ENCODE measurements around the gene PDS5A. TPM values are rescaled to one million over a fixed set of nuclear protein-coding genes. Genes with fewer than 3 reads are reported as not detected.

Gene PDS5A
- total and polyA plus RNA-seq, 2 donors (not counting 3 experiments of a cell fraction or from before 2014, with no cell fraction given) = 17.5 to 80.8 TPM

GRCh38 chr4:39900966-39901365, 76.7 kb downstream of the PDS5A start:
- dilution Hi-C loops (cut with MboI; ENCODE audit: extremely low pct_ligation_motif_present, low sequenced_read_pairs) (no loop called here), intact Hi-C loops (cut with micrococcal nuclease) (no loop called here)
- no TSS peak for BruUV-seq (replicated peaks)
- H3K9me1 ChIP-seq (replicated peaks; ENCODE audit: control insufficient read depth, extremely low read depth, insufficient read depth, low read length) = no peaks in the 10 kb centered on the region
- no peak overlapping the region for H2AFZ ChIP-seq (ENCODE audit: low read depth, low read length)
- H3K4me2 ChIP-seq (ENCODE audit: insufficient read depth, low read length) = no peak overlapping the region
- no peak overlapping the region for H3K9ac ChIP-seq (replicated peaks; ENCODE audit: extremely low read depth, insufficient read depth, low read length)
- no peak overlapping the region for H3K27ac ChIP-seq (ENCODE audit: insufficient read depth, low read depth, low read length)
- H3K4me3 ChIP-seq (replicated peaks in 1 of 3; ENCODE audit: insufficient read depth in 1 of 3, low read depth in 1 of 3, low read length in 3 of 3) = no peak overlapping the region
- H4K20me1 ChIP-seq (replicated peaks; ENCODE audit: control insufficient read depth, extremely low read depth, insufficient read depth, low read length) = no peaks in the 10 kb centered on the region
- H3K36me3 ChIP-seq (ENCODE audit: control insufficient read depth in 2 of 2, extremely low read depth in 1 of 2, insufficient read depth in 2 of 2, low read length in 2 of 2) = peaks cover 9 to 29% of the 10 kb centered on the region in 2 experiments
- no peaks in the 10 kb centered on the region for H3K9me3 ChIP-seq (replicated peaks; ENCODE audit: control insufficient read depth, insufficient read depth, low read length)
- H3K4me1 ChIP-seq (ENCODE audit: control insufficient read depth, extremely low read depth, insufficient read depth, low read length) = no peaks in the 10 kb centered on the region
- H3K79me2 ChIP-seq (ENCODE audit: control insufficient read depth, insufficient read depth, low read length) = no peaks in the 10 kb centered on the region
- H3K27me3 ChIP-seq (ENCODE audit: control insufficient read depth in 2 of 2, insufficient read depth in 2 of 2, low read length in 2 of 2) = no peaks in the 10 kb centered on the region
- ChIA-PET CTCF (interaction anchor here (0.9 kb wide), 1 partner anchor 51 kb away, joined by 3 read pairs; no protein-coding TSS in a partner anchor), POLR2A (no interaction called here)
- TF ChIP-seq EZH2 (IDR thresholded peaks at IDR 0.05; ENCODE audit: borderline replicate concordance, low read depth, low read length, severe bottlenecking) = no peak
- no peak for TF ChIP-seq CTCF (IDR thresholded peaks at IDR 0.05; ENCODE audit: extremely low read depth in 1 of 2, insufficient read depth in 1 of 2, low read depth in 1 of 2, low read length in 2 of 2)
- TF ChIP-seq GATA2 (IDR thresholded peaks at IDR 0.05; ENCODE audit: insufficient read depth, insufficient read length, low read depth, low read length) = no peak
- no peak for TF ChIP-seq POLR2A (IDR thresholded peaks at IDR 0.05; ENCODE audit: low read depth, low read length)
- no peak for TF ChIP-seq MAX (IDR thresholded peaks at IDR 0.05; ENCODE audit: insufficient read depth, insufficient read length)
- DNase-seq (ENCODE audit: low read depth, low spot score) (no peak), FAIRE-seq (no peak)

- Histone ChIP-seq H3K4me1 (ENCODE audit: control insufficient read depth, extremely low read depth, insufficient read depth, low read length) (no peaks in the 10 kb centered on the region), H3K79me2 (ENCODE audit: control insufficient read depth, insufficient read depth, low read length) (no peaks in the 10 kb centered on the region), H3K9ac (replicated peaks; ENCODE audit: extremely low read depth, insufficient read depth, low read length) (no peak overlapping the region), H3K9me3 (replicated peaks; ENCODE audit: control insufficient read depth, insufficient read depth, low read length) (no peaks in the 10 kb centered on the region), H2AFZ (ENCODE audit: low read depth, low read length) (no peak overlapping the region), H3K4me2 (ENCODE audit: insufficient read depth, low read length) (no peak overlapping the region), H3K9me1 (replicated peaks; ENCODE audit: control insufficient read depth, extremely low read depth, insufficient read depth, low read length) (no peaks in the 10 kb centered on the region), H3K4me3 (replicated peaks in 1 of 3; ENCODE audit: insufficient read depth in 1 of 3, low read depth in 1 of 3, low read length in 3 of 3) (no peak overlapping the region), H3K27me3 (ENCODE audit: control insufficient read depth in 2 of 2, insufficient read depth in 2 of 2, low read length in 2 of 2) (no peaks in the 10 kb centered on the region), H4K20me1 (replicated peaks; ENCODE audit: control insufficient read depth, extremely low read depth, insufficient read depth, low read length) (no peaks in the 10 kb centered on the region), H3K36me3 (ENCODE audit: control insufficient read depth in 2 of 2, extremely low read depth in 1 of 2, insufficient read depth in 2 of 2, low read length in 2 of 2) (peaks cover 9 to 29% of the 10 kb centered on the region in 2 experiments), H3K27ac (ENCODE audit: insufficient read depth, low read depth, low read length) (no peak overlapping the region)
- no peak for FAIRE-seq
- TF ChIP-seq EZH2 (IDR thresholded peaks at IDR 0.05; ENCODE audit: borderline replicate concordance, low read depth, low read length, severe bottlenecking) (no peak), CTCF (IDR thresholded peaks at IDR 0.05; ENCODE audit: extremely low read depth in 1 of 2, insufficient read depth in 1 of 2, low read depth in 1 of 2, low read length in 2 of 2) (no peak), MAX (IDR thresholded peaks at IDR 0.05; ENCODE audit: insufficient read depth, insufficient read length) (no peak), JUN (IDR thresholded peaks at IDR 0.05; ENCODE audit: borderline replicate concordance, insufficient read depth, insufficient read length, low read depth) (no peak), MYC (IDR thresholded peaks at IDR 0.05; ENCODE audit: low read depth, low read length) (no peak), POLR2AphosphoS5 (IDR thresholded peaks at IDR 0.05; ENCODE audit: insufficient read depth, low read depth, low read length) (no peak), GATA2 (IDR thresholded peaks at IDR 0.05; ENCODE audit: insufficient read depth, insufficient read length, low read depth, low read length) (no peak), FOS (IDR thresholded peaks at IDR 0.05; ENCODE audit: borderline replicate concordance, insufficient read depth, low read length) (no peak), POLR2A (IDR thresholded peaks at IDR 0.05; ENCODE audit: low read depth, low read length) (no peak)
- ChIA-PET CTCF (no interaction called here), POLR2A (no interaction called here)
- BruUV-seq (replicated peaks) = no TSS peak
- intact Hi-C loops (cut with micrococcal nuclease) (no loop called here), dilution Hi-C loops (cut with MboI; ENCODE audit: extremely low pct_ligation_motif_present, low sequenced_read_pairs) (no loop called here)
- DNase-seq (ENCODE audit: low read depth, low spot score) = no peak
Observed at GRCh38 chr4:39899291-39899690, 78.4 kb downstream of the PDS5A start.
